Muscle of arm (tissue), 12 donors: Measurements from ENCODE around the gene UBE2V1. TPM values are rescaled to one million over a fixed set of nuclear protein-coding genes. Genes with fewer than 3 reads are reported as not detected.

Source experiments
- polyA plus RNA-seq, 12 donors: library from polyadenylated mRNA; unstranded; fragments of 120-200 nt; gene quantifications; one replicate each; pipeline ENCODE4 v1.2.1, GENCODE V29; 2013; ENCODE audit not compliant: insufficient read length in 12 of 12

UBE2V1 gene
- polyA plus RNA-seq, 12 donors, result 103 to 227 (median 132) TPM

Other genes starting within 250 kb of the UBE2V1 start
- 1 to 10 TPM in 11 of 12 donors, not detected in 1; 4.8 to 6.8 (median 5.8) TPM for gene SPATA2, start 197.6 kb downstream of the UBE2V1 start, polyA plus RNA-seq
- 10 to 100 TPM in 11 of 12 donors, not detected in 1; 34.0 to 56.9 (median 40.4) TPM for gene RNF114, start 176.8 kb downstream of the UBE2V1 start, polyA plus RNA-seq
- 10 to 100 TPM in 4 of 12 donors, 1 to 10 TPM in 7, not detected in 1; 6.4 to 14.5 (median 8.7) TPM for gene SNAI1, start 130.2 kb downstream of the UBE2V1 start, polyA plus RNA-seq
- 10 to 100 TPM in 11 of 12 donors, not detected in 1; 19.9 to 52.3 (median 24.5) TPM for gene PEDS1, start 40.6 kb upstream of the UBE2V1 start, polyA plus RNA-seq
- gene CEBPB, start 77.7 kb upstream of the UBE2V1 start, polyA plus RNA-seq, result 10 to 100 TPM in 1 of 12 donors, 1 to 10 TPM in 10, not detected in 1; 3.9 to 11.5 (median 5.5) TPM